Naive thymus-derived CD4-positive, alpha-beta T cell (primary cell): ENCODE measurements around the gene PTF1A. TPM values are rescaled to one million over a fixed set of nuclear protein-coding genes. Genes with fewer than 3 reads are reported as not detected.

Experiments used
- ATAC-seq: fragments of 150-1000 bp; cut with Tn5 transposase; 2 replicates; pipeline ENCODE4 v1.10.0; 2021; ENCODE audit warnings: mild to moderate bottlenecking, moderate library complexity
- CTCF ChIA-PET: fragments of 350-600 bp; sonication (Branson Sonifier 250); formaldehyde crosslinking; loops from one replicate; lab custom pipeline; 2021; ENCODE audit warnings: antibody characterized with exemption; lab: Charles Lee
- POLR2A ChIA-PET: fragments of 350-600 bp; sonication (Branson Sonifier 250); formaldehyde crosslinking; loops from one replicate; lab custom pipeline; 2021; ENCODE audit warnings: antibody characterized with exemption, inconsistent platforms; lab: Charles Lee
- DNase-seq, 9 donors: peaks; one replicate each; pipeline versions ENCODE4 v3.0.0 to v3.0.0-alpha.2; 2020 to 2022; ENCODE audit warnings: mixed read lengths in 1 of 9
- H3K27ac ChIP-seq: one replicate; pipeline ENCODE4 v1.7.0; 2013; ENCODE audit warnings: mild to moderate bottlenecking, low read depth, low read length, moderate library complexity
- H3K27me3 ChIP-seq, 2 donors: one replicate each; pipeline ENCODE4 v1.7.0; 2013; ENCODE audit warnings: low read length in 2 of 2, mild to moderate bottlenecking in 2 of 2, moderate library complexity in 2 of 2; ENCODE audit not compliant: control insufficient read depth in 2 of 2, insufficient read depth in 2 of 2
- H3K36me3 ChIP-seq, 3 experiments: 1 replicate in 2 of 3; 2 replicates in 1 of 3; pipeline ENCODE4 v1.7.0; 2013; ENCODE audit warnings: low read length in 3 of 3, mild to moderate bottlenecking in 3 of 3, moderate library complexity in 1 of 3; ENCODE audit not compliant: insufficient read depth in 3 of 3, control insufficient read depth in 2 of 3
- H3K4me1 ChIP-seq, 2 donors: one replicate each; pipeline ENCODE4 v1.7.0; 2013; ENCODE audit warnings: low read length in 2 of 2, mild to moderate bottlenecking in 2 of 2, moderate library complexity in 1 of 2; ENCODE audit not compliant: control insufficient read depth in 2 of 2, insufficient read depth in 2 of 2
- H3K4me3 ChIP-seq: 2 replicates; pipeline ENCODE4 v1.7.0; 2013; ENCODE audit warnings: mild to moderate bottlenecking, low read length
- H3K9me3 ChIP-seq, 3 experiments: 1 replicate in 2 of 3; 2 replicates in 1 of 3; pipeline ENCODE4 v1.7.0; 2013; ENCODE audit warnings: low read length in 3 of 3; ENCODE audit not compliant: control insufficient read depth in 2 of 3
- H3K27ac Mint-ChIP-seq, 9 donors: one replicate each; pipeline ENCODE4 v1.8.0; 2020 to 2022; ENCODE audit warnings: mixed read lengths in 9 of 9, mild to moderate bottlenecking in 8 of 9, moderate library complexity in 5 of 9, inconsistent platforms in 2 of 9
- H3K27me3 Mint-ChIP-seq, 5 donors: one replicate each; pipeline ENCODE4 v1.8.0; 2021 to 2022; ENCODE audit warnings: mixed read lengths in 5 of 5, mild to moderate bottlenecking in 1 of 5
- H3K36me3 Mint-ChIP-seq, 5 donors: one replicate each; pipeline ENCODE4 v1.8.0; 2020 to 2022; ENCODE audit warnings: mixed read lengths in 5 of 5, mild to moderate bottlenecking in 3 of 5, inconsistent platforms in 1 of 5
- H3K4me1 Mint-ChIP-seq, 7 donors: one replicate each; pipeline ENCODE4 v1.8.0; 2020 to 2022; ENCODE audit warnings: mixed read lengths in 7 of 7, mild to moderate bottlenecking in 3 of 7, inconsistent platforms in 1 of 7
- H3K4me3 Mint-ChIP-seq, 10 donors: one replicate each; pipeline ENCODE4 v1.8.0; 2020 to 2022; ENCODE audit warnings: mild to moderate bottlenecking in 10 of 10, mixed read lengths in 10 of 10, moderate library complexity in 6 of 10, inconsistent platforms in 2 of 10
- H3K9me3 Mint-ChIP-seq, 11 donors: one replicate each; pipeline ENCODE4 v1.8.0; 2020 to 2022; ENCODE audit warnings: mixed read lengths in 11 of 11, mild to moderate bottlenecking in 4 of 11, inconsistent platforms in 1 of 11, moderate library complexity in 1 of 11
- intact Hi-C, 2 donors: fragments of 100-400 bp; cut with micrococcal nuclease; formaldehyde crosslinking; loops; one replicate each; pipeline ENCODE4 v1.15.1; 2023
- polyA plus RNA-seq, 2 donors: library from polyadenylated mRNA; unstranded; fragments of 300-500 nt; fragmentation: Illumina TruSeq; gene quantifications; one replicate each; pipeline ENCODE4 v1.2.3, GENCODE V29; 2021
- total RNA-seq, 6 experiments: library from RNA in 5 of 6; stranded (reverse) in 5 of 6; gene quantifications; 1 replicate in 5 of 6; 2 replicates in 1 of 6; pipeline ENCODE4 v1.2.3 and lab custom pipeline; 2021 to 2026

The PTF1A gene
- total and polyA plus RNA-seq, 7 experiments from 2014 or later, result not detected

- POLR2A ChIA-PET, result no interaction called here
These were observed 5.9 kb upstream of the PTF1A start for GRCh38 chr10:23186178-23186577.

GRCh38 chr10:23186697-23187096, 5.4 kb upstream of the PTF1A start:
- CTCF ChIA-PET, result no interaction called here
- intact Hi-C loops, result no loop called here

More at GRCh38 chr10:23186178-23186577, 5.9 kb upstream of the PTF1A start:
- H3K4me3 ChIP-seq, result no peak overlapping the region
- H3K4me1 ChIP-seq, result no peaks in the 10 kb centered on the region
- H3K27me3 ChIP-seq, result no peaks in the 10 kb centered on the region
- H3K36me3 Mint-ChIP-seq, result no peaks in the 10 kb centered on the region
- intact Hi-C loops, result no loop called here
- H3K27me3 Mint-ChIP-seq, result peaks cover 44 to 66% (median 52%) of the 10 kb centered on the region in 5 donors
- no peak for ATAC-seq
- CTCF ChIA-PET, result no interaction called here
- H3K27ac Mint-ChIP-seq, result no peak overlapping the region
- no peaks in the 10 kb centered on the region for H3K4me1 Mint-ChIP-seq
- no peaks in the 10 kb centered on the region for H3K9me3 ChIP-seq
- H3K4me3 Mint-ChIP-seq, result no peak overlapping the region
- no peak for DNase-seq
- H3K36me3 ChIP-seq, result no peaks in the 10 kb centered on the region
- no peaks in the 10 kb centered on the region for H3K9me3 Mint-ChIP-seq
- H3K27ac ChIP-seq, result no peak overlapping the region

GRCh38 chr10:23187155-23187554, 5.0 kb upstream of the PTF1A start:
- Mint-ChIP-seq H3K36me3 (no peaks in the 10 kb centered on the region), H3K4me1 (no peaks in the 10 kb centered on the region), H3K4me3 (no peak overlapping the region), H3K27me3 (peaks cover 45 to 62% (median 48%) of the 10 kb centered on the region in 5 donors), H3K9me3 (no peaks in the 10 kb centered on the region), H3K27ac (no peak overlapping the region)
- H3K27me3 ChIP-seq, result no peaks in the 10 kb centered on the region
- DNase-seq (no peak), ATAC-seq (no peak)
- CTCF ChIA-PET, result no interaction called here
- no peak overlapping the region for H3K4me3 ChIP-seq
- no peaks in the 10 kb centered on the region for H3K4me1 ChIP-seq
- intact Hi-C loops, result no loop called here
- POLR2A ChIA-PET, result no interaction called here
- no peaks in the 10 kb centered on the region for H3K36me3 ChIP-seq
- no peaks in the 10 kb centered on the region for H3K9me3 ChIP-seq
- no peak overlapping the region for H3K27ac ChIP-seq

More at GRCh38 chr10:23186697-23187096, 5.4 kb upstream of the PTF1A start:
- POLR2A ChIA-PET, result no interaction called here
- Histone ChIP-seq H3K27ac (no peak overlapping the region), H3K9me3 (no peaks in the 10 kb centered on the region), H3K4me3 (no peak overlapping the region), H3K36me3 (no peaks in the 10 kb centered on the region), H3K4me1 (no peaks in the 10 kb centered on the region), H3K27me3 (no peaks in the 10 kb centered on the region)
- Mint-ChIP-seq H3K36me3 (no peaks in the 10 kb centered on the region), H3K27ac (no peak overlapping the region), H3K9me3 (no peaks in the 10 kb centered on the region), H3K4me3 (no peak overlapping the region), H3K27me3 (peaks cover 49 to 67% (median 52%) of the 10 kb centered on the region in 5 donors), H3K4me1 (no peaks in the 10 kb centered on the region)
- DNase-seq, result no peak
- ATAC-seq, result no peak

GRCh38 chr10:23189024-23189423, 3.1 kb upstream of the PTF1A start:
- H3K36me3 ChIP-seq, result no peaks in the 10 kb centered on the region
- H3K4me1 ChIP-seq, result no peaks in the 10 kb centered on the region
- peak; percentile 27 for ATAC-seq
- H3K27me3 Mint-ChIP-seq, result peaks cover 50 to 65% (median 57%) of the 10 kb centered on the region in 5 donors
- CTCF ChIA-PET, result no interaction called here
- no peaks in the 10 kb centered on the region for H3K9me3 ChIP-seq
- DNase-seq, result no peak
- H3K27ac Mint-ChIP-seq, result no peak overlapping the region
- POLR2A ChIA-PET, result no interaction called here
- H3K4me3 ChIP-seq, result no peak overlapping the region
- no peak overlapping the region for H3K4me3 Mint-ChIP-seq
- peaks cover 0 to 1% (median 0%) of the 10 kb centered on the region in 11 donors for H3K9me3 Mint-ChIP-seq
- intact Hi-C loops, result loop anchor here in 1 of 2 donors (2.0 kb wide), 1 partner anchor 14 kb away; no protein-coding TSS in a partner anchor
- H3K27ac ChIP-seq, result no peak overlapping the region
- no peaks in the 10 kb centered on the region for H3K36me3 Mint-ChIP-seq
- H3K27me3 ChIP-seq, result peaks cover 0 to 4% of the 10 kb centered on the region in 2 donors
- H3K4me1 Mint-ChIP-seq, result peaks cover 0 to 6% (median 4%) of the 10 kb centered on the region in 7 donors

GRCh38 chr10:23190872-23191763, 994 bp upstream of the PTF1A start:
- DNase-seq (no peak), ATAC-seq (no peak)
- H3K9me3 Mint-ChIP-seq, result peaks cover 0 to 1% (median 0%) of the 10 kb centered on the region in 11 donors
- Histone ChIP-seq H3K4me1 (no peaks in the 10 kb centered on the region), H3K9me3 (no peaks in the 10 kb centered on the region), H3K27ac (no peak overlapping the region), H3K4me3 (no peak overlapping the region), H3K36me3 (no peaks in the 10 kb centered on the region), H3K27me3 (peaks cover 0 to 9% of the 10 kb centered on the region in 2 donors)
- intact Hi-C loops, result loop anchor here in 1 of 2 donors (10.0 kb wide), 1 partner anchor 846 kb away; the partner anchor contains the start of gene SPAG6
- peaks cover 0 to 11% (median 4%) of the 10 kb centered on the region in 7 donors for H3K4me1 Mint-ChIP-seq
- ChIA-PET POLR2A (no interaction called here), CTCF (no interaction called here)
- peaks cover 58 to 74% (median 64%) of the 10 kb centered on the region in 5 donors for H3K27me3 Mint-ChIP-seq
- H3K4me3 Mint-ChIP-seq, result peak overlapping the region in 1 of 10 donors; percentile 3
- peak overlapping the region in 1 of 9 donors; percentile 7 for H3K27ac Mint-ChIP-seq
- H3K36me3 Mint-ChIP-seq, result no peaks in the 10 kb centered on the region

- Mint-ChIP-seq H3K36me3 (no peaks in the 10 kb centered on the region), H3K9me3 (peaks cover 0 to 1% (median 0%) of the 10 kb centered on the region in 11 donors), H3K27ac (no peak overlapping the region), H3K27me3 (peaks cover 60 to 83% (median 67%) of the 10 kb centered on the region in 5 donors), H3K4me3 (peak overlapping the region in 1 of 10 donors; percentile 29), H3K4me1 (peaks cover 0 to 11% (median 4%) of the 10 kb centered on the region in 7 donors)
- CTCF ChIA-PET, result no interaction called here
- no peak for DNase-seq
- no peaks in the 10 kb centered on the region for H3K4me1 ChIP-seq
- H3K27me3 ChIP-seq, result peaks cover 0 to 16% of the 10 kb centered on the region in 2 donors
- H3K9me3 ChIP-seq, result no peaks in the 10 kb centered on the region
- no peaks in the 10 kb centered on the region for H3K36me3 ChIP-seq
- ATAC-seq, result no peak
- intact Hi-C loops, result loop anchor here in 1 of 2 donors (10.0 kb wide), 1 partner anchor 848 kb away; the partner anchor contains the start of gene SPAG6
- no peak overlapping the region for H3K4me3 ChIP-seq
- POLR2A ChIA-PET, result no interaction called here
- H3K27ac ChIP-seq, result no peak overlapping the region
These were observed 761 bp downstream of the PTF1A start for GRCh38 chr10:23192712-23193434.
